Colonic mucosa (tissue), 4 donors: ENCODE measurements around the gene AJUBA. TPM values are rescaled to one million over a fixed set of nuclear protein-coding genes. Genes with fewer than 3 reads are reported as not detected.

Source experiments
- DNase-seq: peaks from one replicate; pipeline ENCODE4 v3.0.0-alpha.2; 2020
- H3K27ac ChIP-seq: fragments of 200-600 bp; one replicate; pipeline ENCODE4 v1.8.0; 2021
- H3K27me3 ChIP-seq: fragments of 200-600 bp; one replicate; pipeline ENCODE4 v1.8.0; 2021
- H3K36me3 ChIP-seq: fragments of 200-600 bp; one replicate; pipeline ENCODE4 v1.8.0; 2021
- H3K4me1 ChIP-seq: fragments of 200-600 bp; one replicate; pipeline ENCODE4 v1.8.0; 2021; ENCODE audit warnings: mild to moderate bottlenecking
- H3K4me3 ChIP-seq: fragments of 200-600 bp; one replicate; pipeline ENCODE4 v1.8.0; 2021
- H3K9ac ChIP-seq, 2 donors: one replicate each; pipeline ENCODE4 v1.7.0; 2013; ENCODE audit warnings: control low read depth in 2 of 2, low read depth in 2 of 2, low read length in 2 of 2
- H3K9me3 ChIP-seq: fragments of 200-600 bp; one replicate; pipeline ENCODE4 v1.8.0; 2021
- intact Hi-C: fragments of 100-400 bp; cut with DNase I; formaldehyde crosslinking; loops from one replicate; pipeline ENCODE4 v1.14.1; 2022
- total RNA-seq, 2 donors: library from RNA; stranded (reverse); fragmentation: NEBNext Ultra II Directional in 1 of 2; extraction: Animal tissue kit (Norgen Biotek cat#: 25700) in 1 of 2; gene quantifications; one replicate each; pipeline ENCODE4 v1.2.1, GENCODE V29; 2021
- TF ChIP-seq, protein P1 (sequence below): fragments of 200-600 bp; IDR thresholded peaks from one replicate; pipeline ENCODE4 v1.8.0; 2022; ENCODE audit warnings: antibody characterized with exemption, mild to moderate bottlenecking
- donor health status: healthy.
- donor health status: DM: no; HTN: no; CAD: no.
- donor health status: DM: no; HTN: no; CAD: no.

Gene AJUBA
- total RNA-seq, 2 donors from 2014 or later, result 4.1 to 6.7 TPM

DNA sequence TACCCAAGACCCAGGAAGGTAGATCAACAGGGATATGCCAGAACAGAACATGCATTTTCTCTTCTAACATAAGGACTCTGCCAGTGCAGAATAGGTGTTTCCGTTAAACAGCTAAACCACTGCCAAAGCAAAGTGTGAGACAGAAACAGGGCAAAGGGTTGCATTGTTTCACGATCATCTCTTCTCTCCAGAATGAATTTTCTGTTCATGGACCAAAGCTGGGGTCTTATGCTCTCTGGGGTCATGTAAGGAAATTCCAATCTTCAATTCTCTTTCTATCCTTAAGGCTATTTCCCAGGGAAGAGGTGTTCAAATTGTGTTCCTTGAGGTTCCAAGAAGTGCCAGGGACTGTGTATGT lies 41.4 kb upstream of the AJUBA start:
- Histone ChIP-seq H3K9me3 (no peaks in the 10 kb centered on the region), H3K9ac (no peak overlapping the region), H3K27ac (no peak overlapping the region), H3K4me3 (no peak overlapping the region), H3K4me1 (no peaks in the 10 kb centered on the region), H3K36me3 (no peaks in the 10 kb centered on the region), H3K27me3 (no peaks in the 10 kb centered on the region)
- intact Hi-C loops, result no loop called here
- no peak for DNase-seq
- TF ChIP-seq, protein P1, sequence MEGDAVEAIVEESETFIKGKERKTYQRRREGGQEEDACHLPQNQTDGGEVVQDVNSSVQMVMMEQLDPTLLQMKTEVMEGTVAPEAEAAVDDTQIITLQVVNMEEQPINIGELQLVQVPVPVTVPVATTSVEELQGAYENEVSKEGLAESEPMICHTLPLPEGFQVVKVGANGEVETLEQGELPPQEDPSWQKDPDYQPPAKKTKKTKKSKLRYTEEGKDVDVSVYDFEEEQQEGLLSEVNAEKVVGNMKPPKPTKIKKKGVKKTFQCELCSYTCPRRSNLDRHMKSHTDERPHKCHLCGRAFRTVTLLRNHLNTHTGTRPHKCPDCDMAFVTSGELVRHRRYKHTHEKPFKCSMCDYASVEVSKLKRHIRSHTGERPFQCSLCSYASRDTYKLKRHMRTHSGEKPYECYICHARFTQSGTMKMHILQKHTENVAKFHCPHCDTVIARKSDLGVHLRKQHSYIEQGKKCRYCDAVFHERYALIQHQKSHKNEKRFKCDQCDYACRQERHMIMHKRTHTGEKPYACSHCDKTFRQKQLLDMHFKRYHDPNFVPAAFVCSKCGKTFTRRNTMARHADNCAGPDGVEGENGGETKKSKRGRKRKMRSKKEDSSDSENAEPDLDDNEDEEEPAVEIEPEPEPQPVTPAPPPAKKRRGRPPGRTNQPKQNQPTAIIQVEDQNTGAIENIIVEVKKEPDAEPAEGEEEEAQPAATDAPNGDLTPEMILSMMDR, result no peak

DNA sequence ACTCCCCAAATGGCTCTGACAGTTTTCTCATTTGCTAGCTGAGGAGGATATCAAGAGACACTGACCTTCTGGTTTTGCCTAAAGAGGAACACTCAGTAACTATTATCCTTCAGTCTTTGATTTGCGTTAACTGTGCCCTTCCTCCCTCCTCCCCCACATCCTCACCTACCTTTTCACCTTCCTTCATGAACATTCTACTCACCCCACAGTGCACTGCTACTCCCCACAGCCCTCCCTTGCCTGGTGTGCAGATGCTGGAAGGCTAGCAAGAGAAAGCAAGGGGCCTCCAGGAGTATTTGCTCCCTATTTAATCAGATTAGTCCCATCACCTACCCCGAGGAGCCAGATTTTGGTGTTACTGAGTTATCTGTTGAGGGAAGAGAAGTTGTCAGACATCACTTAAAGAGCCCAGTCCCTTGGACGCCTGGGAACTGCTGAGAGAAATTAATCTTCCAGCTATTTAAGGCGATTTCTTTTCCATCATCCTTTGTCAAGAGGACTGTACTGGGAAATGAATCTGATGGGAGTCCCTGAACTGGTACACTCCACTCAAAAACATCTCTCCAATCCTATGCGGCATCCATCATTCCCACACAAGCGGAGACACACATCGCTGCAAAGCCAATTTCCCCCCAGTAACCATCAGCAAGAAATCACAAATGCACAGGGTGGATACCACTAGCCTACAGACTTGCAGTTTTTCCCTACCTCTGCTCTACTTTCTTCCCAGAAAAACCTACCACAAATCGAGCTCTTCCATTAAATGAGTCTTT lies 40.9 kb upstream of the AJUBA start:
- Histone ChIP-seq H3K36me3 (no peaks in the 10 kb centered on the region), H3K27ac (no peak overlapping the region), H3K9ac (no peak overlapping the region), H3K4me1 (no peaks in the 10 kb centered on the region), H3K27me3 (no peaks in the 10 kb centered on the region), H3K9me3 (no peaks in the 10 kb centered on the region), H3K4me3 (no peak overlapping the region)
- TF ChIP-seq, protein P1, result no peak
- DNase-seq, result no peak
- intact Hi-C loops, result no loop called here

DNA sequence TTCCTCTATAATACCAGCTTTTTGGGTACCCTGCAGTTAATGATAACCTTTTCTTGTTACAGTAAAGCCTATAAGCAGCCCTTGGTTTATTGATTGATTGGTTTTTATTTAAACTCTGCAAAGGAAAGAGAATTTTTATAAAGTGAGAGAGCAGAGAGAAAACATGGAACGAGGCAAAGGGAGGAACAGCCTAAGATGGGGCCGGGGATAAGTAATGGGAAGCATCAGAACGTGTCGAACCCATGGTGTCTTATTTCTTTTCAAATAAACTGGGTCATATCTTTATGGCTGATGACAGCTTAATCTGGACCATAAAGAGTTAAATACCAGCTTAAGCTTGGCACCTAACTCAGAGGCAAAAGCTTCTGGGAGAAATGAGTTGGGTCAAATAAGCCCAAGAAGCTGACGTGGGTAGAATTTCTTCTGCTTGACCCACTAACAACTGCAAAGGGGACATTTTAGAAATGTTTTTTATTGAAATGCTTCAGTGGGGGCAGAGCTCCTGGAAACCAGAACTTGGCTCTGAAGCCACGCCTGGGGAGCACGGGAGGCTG lies 39.6 kb upstream of the AJUBA start:
- H3K4me3 ChIP-seq, result no peak overlapping the region
- no peak for DNase-seq
- no peaks in the 10 kb centered on the region for H3K36me3 ChIP-seq
- H3K27me3 ChIP-seq, result no peaks in the 10 kb centered on the region
- intact Hi-C loops, result no loop called here
- TF ChIP-seq, protein P1, result no peak
- no peaks in the 10 kb centered on the region for H3K4me1 ChIP-seq
- no peak overlapping the region for H3K27ac ChIP-seq
- H3K9me3 ChIP-seq, result no peaks in the 10 kb centered on the region
- H3K9ac ChIP-seq, result no peak overlapping the region

DNA sequence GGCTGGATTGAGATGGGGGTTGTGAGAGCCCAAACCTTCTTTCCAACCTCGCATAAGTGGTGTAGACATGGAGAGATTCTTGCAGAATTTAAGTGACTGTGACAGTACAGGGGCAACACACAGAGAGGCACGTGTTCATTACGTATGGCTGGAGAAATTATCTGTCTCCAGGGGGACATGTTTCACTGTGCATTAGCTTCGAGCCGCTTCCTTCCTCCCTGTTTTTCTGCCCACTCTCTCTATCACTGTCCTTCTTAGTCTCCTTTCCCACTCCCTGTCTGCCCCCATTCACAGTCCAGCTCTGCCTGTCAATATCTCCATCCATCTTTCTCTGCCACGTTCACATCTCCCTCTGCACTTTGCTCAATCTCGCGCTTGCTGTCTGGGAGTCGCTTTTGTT lies 39.1 kb upstream of the AJUBA start:
- no peak overlapping the region for H3K27ac ChIP-seq
- intact Hi-C loops, result no loop called here

DNA sequence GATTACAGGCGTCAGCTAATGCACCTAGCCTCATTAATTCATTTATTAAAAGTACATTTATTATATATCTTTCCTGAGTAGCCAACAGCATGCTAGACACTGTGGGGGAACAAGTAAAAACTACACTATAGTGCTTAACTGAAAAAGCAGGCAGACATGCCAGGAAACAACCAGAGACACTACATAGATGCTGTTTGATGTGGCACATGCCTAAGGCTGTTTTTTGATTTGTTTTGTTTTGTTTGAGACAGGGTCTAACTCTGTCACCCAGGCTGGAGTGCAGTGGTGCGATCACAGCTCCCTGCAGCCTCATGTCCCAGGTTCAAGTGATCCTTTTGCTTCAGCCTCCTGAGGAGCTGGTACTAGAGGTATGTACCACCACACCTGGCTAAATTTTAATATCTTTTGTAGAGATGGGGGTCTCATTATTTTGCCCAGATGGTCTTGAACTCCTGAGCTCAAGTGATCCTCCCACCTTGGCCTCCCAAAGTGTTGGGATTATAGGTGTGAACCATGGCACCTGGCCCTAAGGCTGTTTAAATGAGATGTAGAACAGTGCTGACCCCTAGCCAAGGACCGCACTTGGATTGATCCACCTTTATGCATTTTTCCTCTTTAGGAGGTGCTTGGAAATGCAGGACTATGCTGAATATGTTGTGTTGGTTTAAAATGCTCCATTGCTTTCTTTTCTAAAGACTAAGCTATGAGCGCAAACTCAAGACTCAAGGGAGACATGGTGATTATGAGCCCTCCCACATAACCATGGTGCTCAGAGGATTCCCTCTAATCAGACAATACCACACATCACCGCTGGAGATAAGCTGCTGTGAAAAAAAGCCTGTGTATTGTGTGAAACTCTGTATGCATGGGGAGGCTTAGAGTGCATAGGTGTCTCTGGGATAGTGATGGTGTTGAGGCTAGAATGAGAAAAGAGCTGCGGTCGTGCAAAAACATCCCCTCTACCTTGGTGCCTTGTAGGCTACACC lies 38.1 kb upstream of the AJUBA start:
- DNase-seq, result no peak
- H3K27ac ChIP-seq, result no peak overlapping the region
- intact Hi-C loops, result no loop called here

More for the DNA sequence above, 39.1 kb upstream of the AJUBA start:
- no peak overlapping the region for H3K4me3 ChIP-seq
- DNase-seq, result no peak
- H3K36me3 ChIP-seq, result no peaks in the 10 kb centered on the region
- H3K27me3 ChIP-seq, result no peaks in the 10 kb centered on the region
- no peaks in the 10 kb centered on the region for H3K4me1 ChIP-seq
- H3K9ac ChIP-seq, result no peak overlapping the region
- TF ChIP-seq, protein P1, result no peak
- H3K9me3 ChIP-seq, result no peaks in the 10 kb centered on the region

More for the DNA sequence above, 38.1 kb upstream of the AJUBA start:
- Histone ChIP-seq H3K4me3 (no peak overlapping the region), H3K9ac (no peak overlapping the region), H3K4me1 (no peaks in the 10 kb centered on the region), H3K27me3 (no peaks in the 10 kb centered on the region), H3K9me3 (no peaks in the 10 kb centered on the region), H3K36me3 (no peaks in the 10 kb centered on the region)
- TF ChIP-seq, protein P1, result no peak
